Thyroid gland (tissue), 4 donors: Measurements from ENCODE around the gene HDAC7. TPM values are rescaled to one million over a fixed set of nuclear protein-coding genes. Genes with fewer than 3 reads are reported as not detected.

Experiments
- DNase-seq, 2 donors: peaks; one replicate each; pipeline ENCODE4 v3.0.0-alpha.2; 2019
- H3K27ac ChIP-seq, 3 donors: fragments of 200-600 bp; sonication (generic); 1 replicate in 2 of 3; 2 replicates in 1 of 3; pipeline ENCODE4 v1.5.1; 2016 to 2019; ENCODE audit warnings: mild to moderate bottlenecking in 1 of 3, moderate library complexity in 1 of 3
- H3K27me3 ChIP-seq: fragments of 200-600 bp; sonication (generic); one replicate; pipeline ENCODE4 v1.5.1; 2019
- H3K36me3 ChIP-seq, 2 donors: fragments of 200-600 bp; sonication (generic); one replicate each; pipeline ENCODE4 v1.5.1; 2016 to 2019
- H3K4me1 ChIP-seq, 2 donors: fragments of 200-600 bp; sonication (generic); one replicate each; pipeline ENCODE4 v1.5.1; 2017 to 2019
- H3K4me3 ChIP-seq, 3 donors: fragments of 200-600 bp; sonication (generic); replicated peaks in 1 of 3; 1 replicate in 2 of 3; 2 replicates in 1 of 3; pipeline ENCODE4 v1.5.1; 2016; ENCODE audit warnings: mild to moderate bottlenecking in 1 of 3
- H3K9me3 ChIP-seq: fragments of 200-600 bp; sonication (generic); one replicate; pipeline ENCODE4 v1.5.1; 2017
- CTCF ChIP-seq, 6 experiments: fragments of 200-600 bp in 3 of 6; fragments of 450-650 bp in 3 of 6; sonication (generic) in 3 of 6; IDR thresholded peaks; one replicate each; pipeline ENCODE4 v1.5.1; 2016 to 2019; ENCODE audit warnings: antibody characterized with exemption in 6 of 6, mild to moderate bottlenecking in 2 of 6, inconsistent platforms in 1 of 6, moderate library complexity in 1 of 6
- POLR2A ChIP-seq, 2 donors: fragments of 450-650 bp; IDR thresholded peaks; one replicate each; pipeline ENCODE4 v1.6.1; 2017; ENCODE audit warnings: antibody characterized with exemption in 2 of 2, mild to moderate bottlenecking in 2 of 2, moderate library complexity in 1 of 2
- WGBS, 2 donors: methylation state at CpG; one replicate each; pipeline ENCODE4 v1.1.5; 2017; 5-methylcytosine and 5-hydroxymethylcytosine counted together
- intact Hi-C: fragments of 100-400 bp; cut with DNase I; formaldehyde crosslinking; loops from one replicate; pipeline ENCODE4 v1.15.1; 2023
- total RNA-seq, 4 donors: library from RNA; depleted of rRNA; stranded (reverse); fragments of >200 nt; gene quantifications; one replicate each; pipeline ENCODE4 v1.2.3, GENCODE V29; 2016

The HDAC7 gene
- total RNA-seq, 4 donors from 2014 or later = 44.5 to 61.9 (median 52.6) TPM

GRCh38 chr12:47746073-47746472, 73.6 kb downstream of the HDAC7 start:
- Histone ChIP-seq H3K4me3 (no peak overlapping the region), H3K27ac (peak overlapping the region; percentile 53 to 75 (median 71)), H3K9me3 (no peaks in the 10 kb centered on the region), H3K36me3 (peaks cover 45 to 46% of the 10 kb centered on the region in 2 donors), H3K27me3 (no peaks in the 10 kb centered on the region), H3K4me1 (peaks cover 23 to 38% of the 10 kb centered on the region in 2 donors)
- no peak for TF ChIP-seq POLR2A (IDR thresholded peaks at IDR 0.05)
- TF ChIP-seq CTCF (IDR thresholded peaks at IDR 0.05) = no peak
- 77 to 84% methylated on average over 5 of the region's 5 CpGs for WGBS, 2 donors
- DNase-seq = no peak
- intact Hi-C loops = no loop called here

GRCh38 chr12:47745485-47746041, 74.1 kb downstream of the HDAC7 start:
- WGBS, 2 donors = 35 to 45% methylated on average over 16 of the region's 16 CpGs
- peak; percentile 81 to 84 for DNase-seq
- Histone ChIP-seq H3K4me3 (no peak overlapping the region), H3K27me3 (no peaks in the 10 kb centered on the region), H3K9me3 (no peaks in the 10 kb centered on the region), H3K36me3 (peaks cover 41% of the 10 kb centered on the region in 2 donors), H3K4me1 (peaks cover 28 to 43% of the 10 kb centered on the region in 2 donors), H3K27ac (peak overlapping the region; percentile 53 to 78 (median 71))
- intact Hi-C loops = no loop called here
- TF ChIP-seq POLR2A (IDR thresholded peaks at IDR 0.05) (no peak), CTCF (IDR thresholded peaks at IDR 0.05) (no peak)

GRCh38 chr12:47744778-47745436, 74.8 kb downstream of the HDAC7 start:
- no peaks in the 10 kb centered on the region for H3K9me3 ChIP-seq
- WGBS, 2 donors = 62 to 66% methylated on average over 8 of the region's 8 CpGs
- peak overlapping the region in 2 of 3 donors; percentile 71 to 78 for H3K27ac ChIP-seq
- intact Hi-C loops = loop anchor here (5.0 kb wide), 1 partner anchor 32 kb away; no protein-coding TSS in a partner anchor
- H3K4me1 ChIP-seq = peaks cover 34 to 50% of the 10 kb centered on the region in 2 donors
- no peaks in the 10 kb centered on the region for H3K27me3 ChIP-seq
- no peak for TF ChIP-seq CTCF (IDR thresholded peaks at IDR 0.05)
- no peak for TF ChIP-seq POLR2A (IDR thresholded peaks at IDR 0.05)
- H3K4me3 ChIP-seq = no peak overlapping the region
- DNase-seq = peak; percentile 74 to 76
- H3K36me3 ChIP-seq = peaks cover 34 to 35% of the 10 kb centered on the region in 2 donors

- 40 to 46% methylated on average over 10 of the region's 10 CpGs for WGBS, 2 donors
- Histone ChIP-seq H3K4me1 (peaks cover 35 to 57% of the 10 kb centered on the region in 2 donors), H3K9me3 (no peaks in the 10 kb centered on the region), H3K27me3 (no peaks in the 10 kb centered on the region), H3K27ac (peak overlapping the region in 2 of 3 donors; percentile 50 to 71), H3K4me3 (no peak overlapping the region), H3K36me3 (peaks cover 26 to 27% of the 10 kb centered on the region in 2 donors)
- TF ChIP-seq POLR2A (IDR thresholded peaks at IDR 0.05) (no peak), CTCF (IDR thresholded peaks at IDR 0.05) (peak in 5 of 6 experiments; percentile 31 to 90 (median 82))
- intact Hi-C loops = loop anchor here (5.0 kb wide), 1 partner anchor 33 kb away; no protein-coding TSS in a partner anchor
- DNase-seq = peak; percentile 84 to 89
Measured at GRCh38 chr12:47744005-47744651, 75.6 kb downstream of the HDAC7 start.
